Activated CD4-positive, alpha-beta memory T cell treated with anti-CD3 and anti-CD28 coated beads, Interleukin-2, amount 10 ng/mL, durations not matched to agents 7 days and 5 days (primary cell): ENCODE data around the gene LDLRAD3. TPM values are rescaled to one million over a fixed set of nuclear protein-coding genes. Genes with fewer than 3 reads are reported as not detected.

Experiments used
- CTCF ChIA-PET: fragments of 350-600 bp; sonication (Branson Sonifier 250); formaldehyde crosslinking; loops from one replicate; lab custom pipeline; 2021; ENCODE audit warnings: antibody characterized with exemption, inconsistent platforms; lab: Charles Lee
- POLR2A ChIA-PET: fragments of 350-600 bp; sonication (Branson Sonifier 250); formaldehyde crosslinking; loops from one replicate; lab custom pipeline; 2021; ENCODE audit warnings: antibody characterized with exemption; lab: Charles Lee
- DNase-seq: peaks from one replicate; pipeline ENCODE4 v3.0.0-alpha.2; 2020
- H3K27ac Mint-ChIP-seq: one replicate; pipeline ENCODE4 v1.8.0; 2021; ENCODE audit warnings: mild to moderate bottlenecking, mixed read lengths
- H3K27me3 Mint-ChIP-seq: one replicate; pipeline ENCODE4 v1.8.0; 2021; ENCODE audit warnings: mixed read lengths
- H3K36me3 Mint-ChIP-seq: one replicate; pipeline ENCODE4 v1.8.0; 2021; ENCODE audit warnings: low read depth, mixed read lengths
- H3K4me1 Mint-ChIP-seq: one replicate; pipeline ENCODE4 v1.8.0; 2021; ENCODE audit warnings: mixed read lengths
- H3K4me3 Mint-ChIP-seq: one replicate; pipeline ENCODE4 v1.8.0; 2021; ENCODE audit warnings: mild to moderate bottlenecking, mixed read lengths
- H3K9me3 Mint-ChIP-seq: one replicate; pipeline ENCODE4 v1.8.0; 2021; ENCODE audit warnings: mixed read lengths
- total RNA-seq, 2 experiments: library from RNA; stranded (reverse); gene quantifications; one replicate each; pipeline ENCODE4 v1.2.3, GENCODE V29; 2021

The LDLRAD3 gene
- total RNA-seq, 2 experiments from 2014 or later, result not detected

- peaks cover 5% of the 10 kb centered on the region for H3K4me1 Mint-ChIP-seq
- DNase-seq, result no peak
- peaks cover 14% of the 10 kb centered on the region for H3K27me3 Mint-ChIP-seq
- CTCF ChIA-PET, result no interaction called here
- POLR2A ChIA-PET, result no interaction called here
- no peaks in the 10 kb centered on the region for H3K36me3 Mint-ChIP-seq
- no peak overlapping the region for H3K4me3 Mint-ChIP-seq
- H3K9me3 Mint-ChIP-seq, result peaks cover 4% of the 10 kb centered on the region
- no peak overlapping the region for H3K27ac Mint-ChIP-seq
These were observed 151.9 kb downstream of the LDLRAD3 start for GRCh38 chr11:36095716-36096115.

- H3K4me3 Mint-ChIP-seq, result no peak overlapping the region
- CTCF ChIA-PET, result no interaction called here
- peaks cover 7% of the 10 kb centered on the region for H3K27me3 Mint-ChIP-seq
- no peak overlapping the region for H3K27ac Mint-ChIP-seq
- DNase-seq, result no peak
- no peaks in the 10 kb centered on the region for H3K4me1 Mint-ChIP-seq
- POLR2A ChIA-PET, result no interaction called here
- H3K36me3 Mint-ChIP-seq, result no peaks in the 10 kb centered on the region
- peaks cover 4% of the 10 kb centered on the region for H3K9me3 Mint-ChIP-seq
These were observed 153.4 kb downstream of the LDLRAD3 start for GRCh38 chr11:36097219-36097650.

GRCh38 chr11:36098087-36098486 lies 154.2 kb downstream of the LDLRAD3 start:
- no peak for DNase-seq
- no peaks in the 10 kb centered on the region for H3K27me3 Mint-ChIP-seq
- peaks cover 4% of the 10 kb centered on the region for H3K9me3 Mint-ChIP-seq
- ChIA-PET CTCF (no interaction called here), POLR2A (no interaction called here)
- no peak overlapping the region for H3K27ac Mint-ChIP-seq
- H3K4me1 Mint-ChIP-seq, result no peaks in the 10 kb centered on the region
- H3K4me3 Mint-ChIP-seq, result no peak overlapping the region
- H3K36me3 Mint-ChIP-seq, result no peaks in the 10 kb centered on the region

- ChIA-PET CTCF (no interaction called here), POLR2A (no interaction called here)
These were observed 155.1 kb downstream of the LDLRAD3 start for GRCh38 chr11:36098853-36099375.

GRCh38 chr11:36101466-36101865 lies 157.6 kb downstream of the LDLRAD3 start:
- ChIA-PET CTCF (interaction anchor here (0.7 kb wide), 1 partner anchor 59 kb away, joined by 4 read pairs; no protein-coding TSS in a partner anchor), POLR2A (no interaction called here)
- Mint-ChIP-seq H3K4me1 (no peaks in the 10 kb centered on the region), H3K9me3 (no peaks in the 10 kb centered on the region), H3K36me3 (no peaks in the 10 kb centered on the region), H3K4me3 (no peak overlapping the region), H3K27me3 (no peaks in the 10 kb centered on the region), H3K27ac (no peak overlapping the region)
- DNase-seq, result no peak

More at GRCh38 chr11:36098853-36099375, 155.1 kb downstream of the LDLRAD3 start:
- Mint-ChIP-seq H3K9me3 (peaks cover 4% of the 10 kb centered on the region), H3K4me3 (no peak overlapping the region), H3K36me3 (no peaks in the 10 kb centered on the region), H3K27me3 (no peaks in the 10 kb centered on the region), H3K4me1 (no peaks in the 10 kb centered on the region), H3K27ac (no peak overlapping the region)
- DNase-seq, result no peak

GRCh38 chr11:36102868-36103267 lies 159.0 kb downstream of the LDLRAD3 start:
- H3K27me3 Mint-ChIP-seq, result no peaks in the 10 kb centered on the region

GRCh38 chr11:36103933-36104530 lies 160.2 kb downstream of the LDLRAD3 start:
- no peak for DNase-seq
- POLR2A ChIA-PET, result no interaction called here
- Mint-ChIP-seq H3K27me3 (peaks cover 3% of the 10 kb centered on the region), H3K9me3 (no peaks in the 10 kb centered on the region), H3K4me3 (no peak overlapping the region), H3K36me3 (no peaks in the 10 kb centered on the region), H3K4me1 (no peaks in the 10 kb centered on the region), H3K27ac (no peak overlapping the region)
- CTCF ChIA-PET, result no interaction called here

More at GRCh38 chr11:36102868-36103267, 159.0 kb downstream of the LDLRAD3 start:
- Mint-ChIP-seq H3K4me3 (no peak overlapping the region), H3K27ac (no peak overlapping the region), H3K36me3 (no peaks in the 10 kb centered on the region), H3K4me1 (no peaks in the 10 kb centered on the region), H3K9me3 (no peaks in the 10 kb centered on the region)
- ChIA-PET POLR2A (no interaction called here), CTCF (no interaction called here)
- DNase-seq, result no peak

- Mint-ChIP-seq H3K36me3 (no peaks in the 10 kb centered on the region), H3K27me3 (peaks cover 3% of the 10 kb centered on the region), H3K27ac (no peak overlapping the region)
These were observed 160.8 kb downstream of the LDLRAD3 start for GRCh38 chr11:36104660-36104992.

GRCh38 chr11:36105743-36106581 lies 162.1 kb downstream of the LDLRAD3 start:
- no peak for DNase-seq
- no peaks in the 10 kb centered on the region for H3K36me3 Mint-ChIP-seq
- H3K4me1 Mint-ChIP-seq, result peaks cover 10% of the 10 kb centered on the region
- H3K27me3 Mint-ChIP-seq, result peaks cover 3% of the 10 kb centered on the region
- no peak overlapping the region for H3K4me3 Mint-ChIP-seq
- H3K27ac Mint-ChIP-seq, result no peak overlapping the region
- ChIA-PET CTCF (no interaction called here), POLR2A (no interaction called here)
- H3K9me3 Mint-ChIP-seq, result no peaks in the 10 kb centered on the region

More at GRCh38 chr11:36104660-36104992, 160.8 kb downstream of the LDLRAD3 start:
- ChIA-PET CTCF (no interaction called here), POLR2A (no interaction called here)
- no peaks in the 10 kb centered on the region for H3K9me3 Mint-ChIP-seq
- no peak overlapping the region for H3K4me3 Mint-ChIP-seq
- H3K4me1 Mint-ChIP-seq, result peaks cover 2% of the 10 kb centered on the region
- no peak for DNase-seq

GRCh38 chr11:36107547-36107946 lies 163.7 kb downstream of the LDLRAD3 start:
- Mint-ChIP-seq H3K27me3 (peaks cover 3% of the 10 kb centered on the region), H3K4me3 (no peak overlapping the region), H3K9me3 (no peaks in the 10 kb centered on the region), H3K4me1 (peaks cover 10% of the 10 kb centered on the region), H3K27ac (no peak overlapping the region), H3K36me3 (no peaks in the 10 kb centered on the region)
- ChIA-PET CTCF (no interaction called here), POLR2A (no interaction called here)
- no peak for DNase-seq

- DNase-seq, result no peak
- H3K27me3 Mint-ChIP-seq, result peaks cover 3% of the 10 kb centered on the region
- H3K27ac Mint-ChIP-seq, result no peak overlapping the region
- ChIA-PET POLR2A (no interaction called here), CTCF (no interaction called here)
- peaks cover 10% of the 10 kb centered on the region for H3K4me1 Mint-ChIP-seq
- no peaks in the 10 kb centered on the region for H3K36me3 Mint-ChIP-seq
- peaks cover 1% of the 10 kb centered on the region for H3K9me3 Mint-ChIP-seq
- H3K4me3 Mint-ChIP-seq, result no peak overlapping the region
These were observed 165.2 kb downstream of the LDLRAD3 start for GRCh38 chr11:36108881-36109589.

GRCh38 chr11:36109590-36109849 lies 165.7 kb downstream of the LDLRAD3 start:
- CTCF ChIA-PET, result interaction anchor here (0.8 kb wide), 1 partner anchor 22 kb away, joined by 3 read pairs; no protein-coding TSS in a partner anchor

More at GRCh38 chr11:36109590-36109849, 165.7 kb downstream of the LDLRAD3 start:
- no peak overlapping the region for H3K4me3 Mint-ChIP-seq
- H3K4me1 Mint-ChIP-seq, result peaks cover 10% of the 10 kb centered on the region
- H3K27me3 Mint-ChIP-seq, result peaks cover 3% of the 10 kb centered on the region
- DNase-seq, result no peak
- H3K27ac Mint-ChIP-seq, result no peak overlapping the region
- peaks cover 2% of the 10 kb centered on the region for H3K9me3 Mint-ChIP-seq
- POLR2A ChIA-PET, result no interaction called here
- no peaks in the 10 kb centered on the region for H3K36me3 Mint-ChIP-seq
